GM12878 (cell line): Measurements from ENCODE around the gene C20orf173. TPM values are rescaled to one million over a fixed set of nuclear protein-coding genes. Genes with fewer than 3 reads are reported as not detected.

Experiments
- ATAC-seq: fragments of 200-7000 bp; cut with Tn5 transposase; 3 replicates; pipeline ENCODE4 v1.9.1; 2020; ENCODE audit warnings: mild to moderate bottlenecking, moderate library complexity
- BruUV-seq: library from RNA; stranded (reverse); fragments of 400-500 nt; replicated peaks from 2 replicates; lab custom pipeline; 2021; lab: Mats Ljungman, UMichigan
- CTCF ChIA-PET: fragments of 300-600 bp; sonication (Branson Sonifier 250); formaldehyde crosslinking; extraction: SDS; loops from one replicate; lab custom pipeline; 2021; ENCODE audit warnings: inconsistent platforms; lab: Yijun Ruan, JAX
- POLR2A ChIA-PET: fragments of 350-600 bp; formaldehyde crosslinking; extraction: SDS; loops from one replicate; lab custom pipeline; 2021; ENCODE audit warnings: inconsistent platforms; lab: Charles Lee
- RAD21 ChIA-PET: fragments of 300-600 bp; sonication (Branson Sonifier 250); formaldehyde crosslinking; loops from one replicate; lab custom pipeline; 2023; ENCODE audit warnings: antibody characterized with exemption; ENCODE audit not compliant: unreplicated experiment; lab: Charles Lee
- SMC1A ChIA-PET: fragments of 300-600 bp; sonication (Branson Sonifier 250); formaldehyde crosslinking; loops from one replicate; lab custom pipeline; 2023; ENCODE audit not compliant: unreplicated experiment, uncharacterized antibody; lab: Charles Lee
- DNase-seq: peaks from one replicate; pipeline ENCODE4 v3.0.0-alpha.2; 2011; ENCODE audit warnings: low read depth, low spot score
- FAIRE-seq: peaks from 3 replicates; lab custom pipeline; 2011; peaks lifted over from hg19 to GRCh38; lab: Jason Lieb, UNC
- H2AFZ ChIP-seq: 2 replicates; pipeline ENCODE4 v1.6.0; 2011; ENCODE audit warnings: low read depth, low read length, control low read depth; ENCODE audit not compliant: control insufficient read depth
- H3K27ac ChIP-seq: 2 replicates; pipeline ENCODE4 v1.5.1; 2011; ENCODE audit warnings: control low read depth; ENCODE audit not compliant: control insufficient read depth, insufficient read depth
- H3K27me3 ChIP-seq, 2 experiments: replicated peaks in 1 of 2; 2 replicates each; pipeline versions ENCODE4 v1.6.0 to v1.6.1; 2011; ENCODE audit warnings: low read length in 1 of 2; ENCODE audit not compliant: control insufficient read depth in 2 of 2, insufficient read depth in 2 of 2
- H3K36me3 ChIP-seq, 2 experiments: 2 replicates each; pipeline ENCODE4 v1.5.1; 2011; ENCODE audit warnings: low read length in 1 of 2; ENCODE audit not compliant: control insufficient read depth in 2 of 2, insufficient read depth in 2 of 2
- H3K4me1 ChIP-seq: 2 replicates; pipeline ENCODE4 v1.6.1; 2011; ENCODE audit warnings: mild to moderate bottlenecking, low read length, moderate library complexity, mixed read lengths; ENCODE audit not compliant: control insufficient read depth, insufficient read depth
- H3K4me2 ChIP-seq: 2 replicates; pipeline ENCODE4 v1.6.0; 2011; ENCODE audit warnings: control low read depth; ENCODE audit not compliant: control insufficient read depth, insufficient read depth
- H3K4me3 ChIP-seq: fragments of 200-600 bp; sonication (generic); 2 replicates; pipeline ENCODE4 v1.5.1; 2016
- H3K79me2 ChIP-seq: 2 replicates; pipeline ENCODE4 v1.6.0; 2011; ENCODE audit warnings: low read length; ENCODE audit not compliant: control insufficient read depth, insufficient read depth
- H3K9ac ChIP-seq: 2 replicates; pipeline ENCODE4 v1.8.0; 2011; ENCODE audit warnings: low read length, control low read depth, mixed read lengths; ENCODE audit not compliant: control insufficient read depth, insufficient read depth
- H3K9me3 ChIP-seq: replicated peaks from 3 replicates; pipeline ENCODE4 v1.5.1; 2011; ENCODE audit warnings: mild to moderate bottlenecking, low read length; ENCODE audit not compliant: control insufficient read depth, insufficient read depth
- H4K20me1 ChIP-seq: 2 replicates; pipeline ENCODE4 v1.6.0; 2011; ENCODE audit not compliant: control insufficient read depth, insufficient read depth
- BRCA1 ChIP-seq: IDR thresholded peaks from 2 replicates; pipeline ENCODE4 v1.6.1; 2011; ENCODE audit warnings: low read depth, low read length, improper control_type of control experiment
- E4F1 ChIP-seq: fragments of 450-650 bp; IDR thresholded peaks from 2 replicates; pipeline ENCODE4 v1.6.1; 2018; ENCODE audit warnings: borderline replicate concordance, mild to moderate bottlenecking; ENCODE audit not compliant: partially characterized antibody
- GABPA ChIP-seq: IDR thresholded peaks from 2 replicates; pipeline ENCODE4 v1.6.1; 2014; ENCODE audit warnings: antibody characterized with exemption, low read depth, mild to moderate bottlenecking, inconsistent platforms
- HDGF ChIP-seq: fragments of 450-650 bp; IDR thresholded peaks from 2 replicates; pipeline ENCODE4 v1.6.1; 2016; ENCODE audit warnings: antibody characterized with exemption
- IKZF2 ChIP-seq, 2 experiments: fragments of 450-650 bp; IDR thresholded peaks; 2 replicates each; pipeline ENCODE4 v1.6.1; 2017; ENCODE audit warnings: mild to moderate bottlenecking in 2 of 2, moderate library complexity in 2 of 2
- MYB ChIP-seq: fragments of 150-350 bp; IDR thresholded peaks from 2 replicates; pipeline ENCODE4 v1.6.1; 2014; ENCODE audit warnings: mild to moderate bottlenecking, low read depth, low read length, borderline replicate concordance
- NR2C2 ChIP-seq: IDR thresholded peaks from 2 replicates; pipeline ENCODE4 v1.6.1; 2011; ENCODE audit warnings: borderline replicate concordance, low read depth; ENCODE audit not compliant: control insufficient read depth, insufficient read length
- PAX8 ChIP-seq: fragments of 450-650 bp; IDR thresholded peaks from 2 replicates; pipeline ENCODE4 v1.6.1; 2017; ENCODE audit warnings: mild to moderate bottlenecking, moderate library complexity
- RELB ChIP-seq: fragments of 450-650 bp; IDR thresholded peaks from 2 replicates; pipeline ENCODE4 v1.6.1; 2017; ENCODE audit warnings: low read depth, mild to moderate bottlenecking, moderate library complexity
- STAT1 ChIP-seq: fragments of 450-650 bp; conservative IDR thresholded peaks from 2 replicates; pipeline ENCODE4 v1.6.1; 2014; ENCODE audit warnings: antibody characterized with exemption, mild to moderate bottlenecking
- STAT3 ChIP-seq: IDR thresholded peaks from 2 replicates; pipeline ENCODE4 v1.6.1; 2011; ENCODE audit warnings: low read depth, low read length, improper control_type of control experiment
- TCF12 ChIP-seq: IDR thresholded peaks from 2 replicates; pipeline ENCODE4 v1.6.1; 2011; ENCODE audit warnings: low read depth, mild to moderate bottlenecking, low read length
- WGBS: methylation state at CpG from one replicate; pipeline ENCODE4 v1.1.6; 2016; ENCODE audit warnings: low lambda C conversion rate; ENCODE audit not compliant: insufficient replicate concordance, insufficient coverage; ENCODE audit errors: missing lambda C conversion rate; 5-methylcytosine and 5-hydroxymethylcytosine counted together
- in situ Hi-C: fragments of 300-500 bp; cut with MboI; formaldehyde crosslinking; loops from 9 replicates; pipeline ENCODE4 v1.14.3; 2018; ENCODE audit warnings: mixed read lengths
- intact Hi-C: fragments of 100-400 bp; cut with micrococcal nuclease; formaldehyde crosslinking; loops from one replicate; pipeline ENCODE4 v1.14.2; 2022; ENCODE audit not compliant: unreplicated experiment
- polyA plus RNA-seq, 11 experiments: library from polyadenylated mRNA; depleted of rRNA in 4 of 11; unstranded in 6 of 11; stranded (reverse) in 5 of 11; fragments of >200 nt; fragmentation: Nextera tagmentation in 4 of 11; fragmentation: Illumina TruSeq in 1 of 11; extraction: Ambion mirVana in 4 of 11; extraction: Trizol in 1 of 11; gene quantifications; 1 replicate in 1 of 11; 2 replicates in 10 of 11; pipeline versions ENCODE4 v1.2.1 to v1.2.3, GENCODE V29; 2011 to 2016; ENCODE audit warnings: inconsistent platforms in 2 of 11, missing spikeins in 2 of 11, low read depth in 1 of 11
- total RNA-seq, 4 experiments: library from RNA; depleted of rRNA in 3 of 4; stranded (reverse); fragments of >200 nt in 3 of 4; fragmentation: Illumina TruSeq in 1 of 4; extraction: Trizol in 1 of 4; gene quantifications; 2 replicates each; pipeline versions ENCODE4 v1.2.1 to v1.2.3, GENCODE V29; 2013 to 2021

Gene C20orf173
- total and polyA plus RNA-seq, 10 of the 15 experiments (the other 5 are each of a cell fraction or from before 2014, with no cell fraction given) = not detected

DNA sequence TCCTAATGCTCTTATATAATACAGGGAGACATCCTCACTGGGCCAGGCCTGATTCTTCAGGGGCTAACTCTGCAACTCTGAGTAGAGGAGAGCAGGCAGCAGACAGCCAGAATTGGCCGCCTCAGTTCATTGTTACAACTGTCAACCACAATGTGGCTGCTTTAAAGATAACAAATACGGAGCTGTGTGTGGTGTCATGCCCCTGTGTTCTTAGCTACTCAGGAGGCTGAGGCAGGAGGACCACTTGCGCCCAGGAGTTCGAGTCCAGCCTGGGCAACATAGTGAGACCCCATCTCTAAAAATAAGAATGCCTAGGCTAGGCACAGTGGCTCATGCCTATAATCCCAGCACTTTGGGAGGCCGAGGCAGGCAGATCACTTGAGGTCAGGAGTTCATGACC is 39.7 kb downstream of the C20orf173 start:
- 89% methylated on average over 5 of the region's 5 CpGs for WGBS
- Histone ChIP-seq H3K79me2 (peaks cover 35% of the 10 kb centered on the region), H3K4me2 (peak overlapping the region; percentile 95), H3K4me3 (peak overlapping the region; percentile 100), H3K27ac (no peak overlapping the region), H4K20me1 (no peaks in the 10 kb centered on the region), H3K36me3 (peaks cover 2 to 6% of the 10 kb centered on the region in 2 experiments), H3K27me3 (no peaks in the 10 kb centered on the region), H3K4me1 (peaks cover 8% of the 10 kb centered on the region; the same call in 1 of the 2 replicates), H3K9me3 (no peaks in the 10 kb centered on the region; the same call in 2 of the 3 replicates), H3K9ac (peak overlapping the region; percentile 90; the same call in 1 of the 2 replicates), H2AFZ (no peak overlapping the region)
- POLR2A ChIA-PET = interaction anchor here (1.4 to 1.7 kb wide), 2 partner anchors 129 to 172 kb away, joined by 3 to 6 read pairs; no protein-coding TSS in a partner anchor
- DNase-seq = no peak
- TF ChIP-seq IKZF2 (IDR thresholded peaks at IDR 0.05) = no peak
- TF ChIP-seq RELB = no peak
- TF ChIP-seq PAX8 = no peak
- TF ChIP-seq STAT1 = no peak
- TF ChIP-seq MYB = no peak
- TF ChIP-seq BRCA1 = no peak
- TF ChIP-seq STAT3 = no peak
- TF ChIP-seq TCF12 = no peak
- TF ChIP-seq E4F1 = no peak
- TF ChIP-seq NR2C2 = no peak
- no peak for TF ChIP-seq GABPA
- TF ChIP-seq HDGF = no peak
- in situ Hi-C loops (no loop called here), intact Hi-C loops (no loop called here)
- CTCF ChIA-PET = interaction anchor here (2.4 kb wide), 1 partner anchor 13 kb away, joined by 6 read pairs; no protein-coding TSS in a partner anchor
- BruUV-seq = no TSS peak
- RAD21 ChIA-PET = no interaction called here
- ATAC-seq = no peak
- no peak for FAIRE-seq
- SMC1A ChIA-PET = interaction anchor here (1.4 kb wide), 1 partner anchor 15 kb away, joined by 7 read pairs; no protein-coding TSS in a partner anchor
